SU-DHL-6 (cell line): ENCODE data around the gene TAS2R50.

Experiments
- H2AFZ ChIP-seq: fragments of 200-600 bp; sonication (generic); 2 replicates; pipeline ENCODE4 v1.6.1; 2014; ENCODE audit warnings: low read depth, mild to moderate bottlenecking, moderate library complexity, mixed read lengths, antibody characterized with exemption, low read length; ENCODE audit not compliant: severe bottlenecking
- H3F3A ChIP-seq: fragments of 200-600 bp; shearing (Covaris generic); 2 replicates; pipeline ENCODE4 v1.6.0; 2016; ENCODE audit warnings: antibody characterized with exemption, mild to moderate bottlenecking; ENCODE audit not compliant: insufficient read depth
- H3K27ac ChIP-seq: fragments of 200-600 bp; sonication (generic); 2 replicates; pipeline ENCODE4 v1.5.1; 2016; ENCODE audit warnings: low read depth, mild to moderate bottlenecking, low read length, moderate library complexity, mixed read lengths
- H3K27me3 ChIP-seq: fragments of 200-600 bp; sonication (generic), shearing (Covaris generic); 2 replicates; pipeline ENCODE4 v1.6.0; 2014; ENCODE audit warnings: mild to moderate bottlenecking, low read length
- H3K36me3 ChIP-seq: fragments of 200-600 bp; sonication (generic); 2 replicates; pipeline ENCODE4 v1.6.1; 2014; ENCODE audit warnings: mild to moderate bottlenecking, low read length, mixed read lengths
- H3K4me2 ChIP-seq: fragments of 300-600, 200-600 bp; shearing (Covaris generic), sonication (generic); 2 replicates; pipeline ENCODE4 v1.6.0; 2014; ENCODE audit warnings: low read length, low read depth, mild to moderate bottlenecking; ENCODE audit not compliant: poor library complexity, severe bottlenecking
- H3K4me3 ChIP-seq: fragments of 200-600 bp; sonication (generic); 2 replicates; pipeline ENCODE4 v1.5.1; 2014; ENCODE audit warnings: antibody characterized with exemption, low read length, mild to moderate bottlenecking, mixed read lengths; ENCODE audit not compliant: insufficient read depth, poor library complexity, severe bottlenecking
- H3K79me2 ChIP-seq: fragments of 200-600 bp; sonication (generic); 2 replicates; pipeline ENCODE4 v1.6.1; 2014; ENCODE audit warnings: mild to moderate bottlenecking, low read length, moderate library complexity; ENCODE audit not compliant: insufficient read depth
- H3K9ac ChIP-seq: fragments of 200-600 bp; sonication (generic); 2 replicates; pipeline ENCODE4 v1.7.0; 2014; ENCODE audit warnings: mild to moderate bottlenecking, low read length
- H3K9me2 ChIP-seq: fragments of 200-600 bp; sonication (generic); replicated peaks from 2 replicates; pipeline ENCODE4 v1.6.1; 2014; ENCODE audit warnings: low read length; ENCODE audit not compliant: insufficient read depth
- H3K9me3 ChIP-seq: fragments of 200-600 bp; sonication (generic); 2 replicates; pipeline ENCODE4 v1.6.1; 2014; ENCODE audit warnings: low read length, mixed read lengths; ENCODE audit not compliant: insufficient read depth
- H4K20me1 ChIP-seq: fragments of 200-600 bp; sonication (generic); 2 replicates; pipeline ENCODE4 v1.6.1; 2014; ENCODE audit warnings: low read depth, mild to moderate bottlenecking, antibody characterized with exemption, low read length, moderate library complexity, mixed read lengths
- CTCF ChIP-seq: fragments of 200-600 bp; sonication (generic); IDR thresholded peaks from one replicate; pipeline ENCODE4 v1.5.1; 2017; ENCODE audit warnings: antibody characterized with exemption, mild to moderate bottlenecking, low read length, moderate library complexity; ENCODE audit not compliant: insufficient read depth, poor library complexity, severe bottlenecking
- EZH2phosphoT487 ChIP-seq: fragments of 200-600 bp; sonication (generic), shearing (Covaris generic); conservative IDR thresholded peaks from 2 replicates; pipeline ENCODE4 v1.6.1; 2018; ENCODE audit warnings: mild to moderate bottlenecking, antibody characterized with exemption, low read length, moderate library complexity, mixed read lengths

TAS2R50 gene

GRCh38 chr12:10943167-10943566 lies 43.5 kb downstream of the TAS2R50 start:
- Histone ChIP-seq H3K79me2 (no peaks in the 10 kb centered on the region), H3F3A (no peaks in the 10 kb centered on the region), H2AFZ (no peak overlapping the region), H3K27ac (no peak overlapping the region), H3K4me2 (no peak overlapping the region), H3K9me2 (no peaks in the 10 kb centered on the region), H3K27me3 (no peaks in the 10 kb centered on the region), H3K36me3 (no peaks in the 10 kb centered on the region), H3K9ac (no peak overlapping the region), H4K20me1 (no peaks in the 10 kb centered on the region), H3K9me3 (no peaks in the 10 kb centered on the region), H3K4me3 (no peak overlapping the region)
- TF ChIP-seq CTCF: no peak
- no peak for TF ChIP-seq EZH2phosphoT487

GRCh38 chr12:10941916-10942607 lies 44.6 kb downstream of the TAS2R50 start:
- Histone ChIP-seq H3K36me3 (no peaks in the 10 kb centered on the region), H3K9ac (no peak overlapping the region), H2AFZ (no peak overlapping the region), H3K27ac (no peak overlapping the region), H3K79me2 (no peaks in the 10 kb centered on the region), H3K4me3 (no peak overlapping the region), H3K9me2 (no peaks in the 10 kb centered on the region), H3K9me3 (no peaks in the 10 kb centered on the region), H3F3A (no peaks in the 10 kb centered on the region), H3K27me3 (no peaks in the 10 kb centered on the region), H4K20me1 (no peaks in the 10 kb centered on the region), H3K4me2 (no peak overlapping the region)
- TF ChIP-seq EZH2phosphoT487: no peak
- no peak for TF ChIP-seq CTCF

- Histone ChIP-seq H2AFZ (no peak overlapping the region), H3K9ac (no peak overlapping the region), H3K27ac (no peak overlapping the region), H3K9me2 (no peaks in the 10 kb centered on the region), H3K9me3 (no peaks in the 10 kb centered on the region), H3K36me3 (no peaks in the 10 kb centered on the region), H3F3A (no peaks in the 10 kb centered on the region), H3K4me2 (no peak overlapping the region), H3K79me2 (no peaks in the 10 kb centered on the region), H4K20me1 (no peaks in the 10 kb centered on the region), H3K4me3 (no peak overlapping the region), H3K27me3 (no peaks in the 10 kb centered on the region)
- TF ChIP-seq EZH2phosphoT487: no peak
- no peak for TF ChIP-seq CTCF
These were observed 45.3 kb downstream of the TAS2R50 start for GRCh38 chr12:10941369-10941768.
